IMR-90 (cell line): ENCODE results near the gene JPH4. TPM values are rescaled to one million over a fixed set of nuclear protein-coding genes. Genes with fewer than 3 reads are reported as not detected.
A peak's percentile ranks its signal among the peaks of the same experiment; 100 is the strongest.

Experiments
- ATAC-seq: fragments of 200-7000 bp; cut with Tn5 transposase; 2 replicates; pipeline ENCODE4 v1.9.1; 2020; ENCODE audit warnings: low read depth, mild to moderate bottlenecking, moderate library complexity
- BruUV-seq: library from RNA; stranded (reverse); fragments of 400-500 nt; replicated peaks from 2 replicates; lab custom pipeline; 2021; lab: Mats Ljungman, UMichigan
- CTCF ChIA-PET: fragments of 300-600 bp; formaldehyde crosslinking; extraction: SDS; loops from one replicate; lab custom pipeline; 2021; ENCODE audit warnings: antibody characterized with exemption; lab: Yijun Ruan, JAX
- POLR2A ChIA-PET: fragments of 300-600 bp; sonication (Branson Sonifier 250); formaldehyde crosslinking; loops from one replicate; lab custom pipeline; 2022; ENCODE audit warnings: antibody characterized with exemption; ENCODE audit not compliant: unreplicated experiment; lab: Charles Lee
- DNase-seq: peaks from one replicate; pipeline ENCODE4 v3.0.0; 2013
- H2AFZ ChIP-seq: replicated peaks from 2 replicates; pipeline ENCODE3; 2013; ENCODE audit warnings: low read length, mild to moderate bottlenecking; ENCODE audit not compliant: poor library complexity
- H2AK5ac ChIP-seq: 2 replicates; pipeline ENCODE4 v1.6.1; 2013; ENCODE audit warnings: low read depth, low read length, inconsistent platforms
- H2AK9ac ChIP-seq: replicated peaks from 2 replicates; pipeline ENCODE3; 2013; ENCODE audit warnings: mild to moderate bottlenecking, low read depth, low read length, moderate library complexity; ENCODE audit not compliant: poor library complexity
- H2BK120ac ChIP-seq: 2 replicates; pipeline ENCODE4 v1.6.1; 2013; ENCODE audit warnings: low read depth, low read length, inconsistent platforms
- H2BK15ac ChIP-seq: 3 replicates; pipeline ENCODE4 v1.6.1; 2013; ENCODE audit warnings: low read depth, low read length, inconsistent platforms
- H2BK20ac ChIP-seq: 2 replicates; pipeline ENCODE4 v1.6.1; 2013; ENCODE audit warnings: low read depth, mild to moderate bottlenecking, inconsistent platforms, low read length, moderate library complexity
- H2BK5ac ChIP-seq: 2 replicates; pipeline ENCODE4 v1.6.1; 2013; ENCODE audit warnings: mild to moderate bottlenecking, low read depth, low read length, inconsistent platforms; ENCODE audit not compliant: poor library complexity, severe bottlenecking
- H3K14ac ChIP-seq: replicated peaks from 2 replicates; pipeline ENCODE4 v1.6.1; 2013; ENCODE audit warnings: low read depth, low read length, inconsistent platforms
- H3K18ac ChIP-seq: 2 replicates; pipeline ENCODE4 v1.6.1; 2013; ENCODE audit warnings: low read depth, low read length, control low read depth
- H3K23ac ChIP-seq: 2 replicates; pipeline ENCODE4 v1.6.1; 2013; ENCODE audit warnings: low read depth, low read length, inconsistent platforms
- H3K27ac ChIP-seq: 2 replicates; pipeline ENCODE4 v1.5.1; 2013; ENCODE audit warnings: mild to moderate bottlenecking, control low read depth, low read length; ENCODE audit not compliant: insufficient read depth
- H3K27me3 ChIP-seq: 2 replicates; pipeline ENCODE4 v1.6.1; 2013; ENCODE audit warnings: low read length; ENCODE audit not compliant: control insufficient read depth, insufficient read depth
- H3K36me3 ChIP-seq: 2 replicates; pipeline ENCODE4 v1.6.1; 2013; ENCODE audit warnings: low read length, mixed read lengths; ENCODE audit not compliant: control insufficient read depth, insufficient read depth
- H3K4ac ChIP-seq: 2 replicates; pipeline ENCODE4 v1.6.1; 2013; ENCODE audit warnings: low read depth, low read length, inconsistent platforms
- H3K4me1 ChIP-seq: 2 replicates; pipeline ENCODE4 v1.6.1; 2013; ENCODE audit warnings: low read length, mixed read lengths; ENCODE audit not compliant: control insufficient read depth, insufficient read depth
- H3K4me2 ChIP-seq: 2 replicates; pipeline ENCODE4 v1.6.1; 2013; ENCODE audit warnings: low read depth, mild to moderate bottlenecking, control low read depth, low read length, moderate library complexity
- H3K4me3 ChIP-seq: 2 replicates; pipeline ENCODE4 v1.5.1; 2013; ENCODE audit warnings: low read depth, mild to moderate bottlenecking, control low read depth, low read length, moderate library complexity; ENCODE audit not compliant: insufficient read depth
- H3K56ac ChIP-seq: 2 replicates; pipeline ENCODE4 v1.6.1; 2013; ENCODE audit warnings: low read length, inconsistent platforms; ENCODE audit not compliant: insufficient read depth; ENCODE audit errors: extremely low read depth
- H3K79me1 ChIP-seq, 2 experiments: 2 replicates each; pipeline ENCODE4 v1.6.1; 2013; ENCODE audit warnings: low read length in 2 of 2, inconsistent platforms in 1 of 2, low read depth in 1 of 2
- H3K9ac ChIP-seq: 2 replicates; pipeline ENCODE4 v1.6.1; 2013; ENCODE audit warnings: low read depth, low read length, control low read depth
- H3K9me1 ChIP-seq: 2 replicates; pipeline ENCODE4 v1.6.1; 2013; ENCODE audit warnings: low read length, inconsistent platforms; ENCODE audit not compliant: insufficient read depth
- H3K9me3 ChIP-seq: 2 replicates; pipeline ENCODE4 v1.6.1; 2013; ENCODE audit warnings: low read length; ENCODE audit not compliant: control insufficient read depth, insufficient read depth
- H4K20me1 ChIP-seq: 2 replicates; pipeline ENCODE4 v1.6.1; 2013; ENCODE audit warnings: low read length, inconsistent platforms; ENCODE audit not compliant: insufficient read depth
- H4K5ac ChIP-seq: 2 replicates; pipeline ENCODE4 v1.6.1; 2013; ENCODE audit warnings: mild to moderate bottlenecking, low read depth, low read length, control low read depth
- H4K8ac ChIP-seq, 2 experiments: 2 replicates each; pipeline ENCODE4 v1.6.1; 2013; ENCODE audit warnings: low read depth in 2 of 2, low read length in 2 of 2, control low read depth in 1 of 2, inconsistent platforms in 1 of 2
- H4K91ac ChIP-seq: 2 replicates; pipeline ENCODE4 v1.6.1; 2013; ENCODE audit warnings: low read depth, low read length, inconsistent platforms; ENCODE audit not compliant: insufficient read depth
- BHLHE40 ChIP-seq: fragments of 150-350 bp; IDR thresholded peaks from 2 replicates; pipeline ENCODE4 v1.6.1; 2016; ENCODE audit warnings: mild to moderate bottlenecking, low read depth, low read length
- CHD1 ChIP-seq: IDR thresholded peaks from 2 replicates; pipeline ENCODE4 v1.6.1; 2012; ENCODE audit warnings: low read depth, low read length, improper control_type of control experiment
- CTCF ChIP-seq: conservative IDR thresholded peaks from 2 replicates; pipeline ENCODE4 v1.5.1; 2012; ENCODE audit warnings: mild to moderate bottlenecking, low read depth, low read length, improper control_type of control experiment
- ELK1 ChIP-seq: fragments of 150-350 bp; IDR thresholded peaks from 2 replicates; pipeline ENCODE4 v1.6.1; 2016; ENCODE audit warnings: low read depth, mild to moderate bottlenecking, low read length, moderate library complexity, borderline replicate concordance
- FOS ChIP-seq: fragments of 150-350 bp; IDR thresholded peaks from 2 replicates; pipeline ENCODE4 v1.6.1; 2016; ENCODE audit warnings: low read depth, low read length
- MAZ ChIP-seq: IDR thresholded peaks from 2 replicates; pipeline ENCODE4 v1.6.1; 2012; ENCODE audit warnings: low read depth, mild to moderate bottlenecking, low read length, improper control_type of control experiment, moderate library complexity, borderline replicate concordance
- MXI1 ChIP-seq: IDR thresholded peaks from 2 replicates; pipeline ENCODE4 v1.6.1; 2012; ENCODE audit warnings: low read depth, mild to moderate bottlenecking, low read length, moderate library complexity, borderline replicate concordance
- NFE2L2 ChIP-seq: fragments of 150-350 bp; IDR thresholded peaks from 2 replicates; pipeline ENCODE4 v1.6.1; 2016; ENCODE audit warnings: low read depth, mild to moderate bottlenecking, low read length
- POLR2A ChIP-seq: IDR thresholded peaks from 2 replicates; pipeline ENCODE4 v1.6.1; 2012; ENCODE audit warnings: mild to moderate bottlenecking, low read depth, low read length
- RFX5 ChIP-seq: IDR thresholded peaks from 2 replicates; pipeline ENCODE4 v1.8.0; 2012; ENCODE audit warnings: low read depth, mild to moderate bottlenecking, low read length, moderate library complexity
- SMC3 ChIP-seq: fragments of 150-350 bp; IDR thresholded peaks from 2 replicates; pipeline ENCODE4 v1.6.1; 2016; ENCODE audit warnings: low read depth, mild to moderate bottlenecking, antibody characterized with exemption, low read length, moderate library complexity
- USF2 ChIP-seq: fragments of 150-350 bp; IDR thresholded peaks from 2 replicates; pipeline ENCODE4 v1.6.1; 2017; ENCODE audit warnings: mild to moderate bottlenecking, antibody characterized with exemption, low read length, low read depth
- WGBS, 2 experiments: methylation state at CpG; one replicate each; pipeline versions ENCODE4 v1.1.5 to v1.1.7; 2013; ENCODE audit warnings: missing lambda C conversion rate in 2 of 2; ENCODE audit not compliant: insufficient read length in 1 of 2; ENCODE audit errors: extremely low coverage in 2 of 2; 5-methylcytosine and 5-hydroxymethylcytosine counted together
- dilution Hi-C: fragments of 300-500 bp; cut with HindIII; formaldehyde crosslinking; loops from one replicate; pipeline ENCODE4 v1.14.3; 2018; ENCODE audit warnings: low sequenced_read_pairs; ENCODE audit not compliant: unreplicated experiment
- in situ Hi-C: fragments of 300-500 bp; cut with MboI; formaldehyde crosslinking; loops from 3 replicates; pipeline ENCODE4 v1.14.3; 2019; ENCODE audit warnings: low sequenced_read_pairs, inconsistent platforms, mixed read lengths
- intact Hi-C: fragments of 100-400 bp; cut with micrococcal nuclease; formaldehyde crosslinking; loops from 2 replicates; pipeline ENCODE4 v1.10.0; 2022
- polyA plus RNA-seq, 3 experiments: library from polyadenylated mRNA; depleted of rRNA; stranded (reverse); fragments of >200 nt; gene quantifications; 2 replicates each; pipeline ENCODE4 v1.2.3, GENCODE V29; 2012; ENCODE audit warnings: low replicate concordance in 1 of 3
- total RNA-seq: library from RNA; depleted of rRNA; stranded (reverse); fragments of >200 nt; gene quantifications from 2 replicates; pipeline ENCODE4 v1.2.3, GENCODE V29; 2012

JPH4 gene
- total and polyA plus RNA-seq, 2 of the 4 experiments (the other 2 are of a cell fraction) = not detected

- WGBS, 2 experiments = 69% methylated on average over 4 of the region's 6 CpGs; no CpG with 5 or more reads in 1 of the 2 experiments
- Histone ChIP-seq H2AK5ac (no peak overlapping the region), H4K8ac (no peak overlapping the region), H3K9ac (no peak overlapping the region), H3K4me1 (no peaks in the 10 kb centered on the region), H3K9me3 (no peaks in the 10 kb centered on the region), H3K36me3 (no peaks in the 10 kb centered on the region), H3K23ac (no peak overlapping the region), H2AK9ac (no peak overlapping the region), H3K4me2 (no peak overlapping the region), H4K5ac (no peak overlapping the region), H2BK15ac (no peak overlapping the region), H3K4me3 (no peak overlapping the region), H4K91ac (no peak overlapping the region), H2BK5ac (no peak overlapping the region), H4K20me1 (no peaks in the 10 kb centered on the region), H2AFZ (no peak overlapping the region), H3K18ac (no peak overlapping the region), H3K56ac (no peak overlapping the region), H3K9me1 (no peaks in the 10 kb centered on the region), H2BK120ac (no peak overlapping the region), H2BK20ac (no peak overlapping the region), H3K4ac (no peak overlapping the region), H3K27ac (no peak overlapping the region), H3K27me3 (peaks cover 5% of the 10 kb centered on the region), H3K79me1 (no peaks in the 10 kb centered on the region), H3K14ac (no peak overlapping the region)
- DNase-seq = peak; percentile 12
- no TSS peak for BruUV-seq
- ChIA-PET CTCF (no interaction called here), POLR2A (no interaction called here)
- TF ChIP-seq CTCF = no peak
- no peak for TF ChIP-seq MAZ
- TF ChIP-seq SMC3 = no peak
- no peak for TF ChIP-seq NFE2L2
- no peak for TF ChIP-seq BHLHE40
- no peak for TF ChIP-seq RFX5
- TF ChIP-seq FOS = no peak
- no peak for TF ChIP-seq CHD1
- no peak for TF ChIP-seq MXI1
- TF ChIP-seq POLR2A = no peak
- no peak for TF ChIP-seq ELK1
- TF ChIP-seq USF2 = no peak
- no peak for ATAC-seq
- intact Hi-C loops (no loop called here), in situ Hi-C loops (no loop called here), dilution Hi-C loops (no loop called here)
These were observed 27.5 kb upstream of the JPH4 start for GRCh38 chr14:23605931-23606585.
